GM21515 (cell line): Measurements from ENCODE around the gene GPR108.
"Not testable (repeated sequence)": the region's sequence is repeated elsewhere in the genome, so short reads cannot be mapped to it uniquely, and the experiment has no call there.

Experiments
- ATAC-seq: cut with Tn5 transposase; IDR thresholded peaks from one replicate; pipeline ENCODE4 v1.9.1; 2021; ENCODE audit not compliant: unreplicated experiment

Gene GPR108

DNA sequence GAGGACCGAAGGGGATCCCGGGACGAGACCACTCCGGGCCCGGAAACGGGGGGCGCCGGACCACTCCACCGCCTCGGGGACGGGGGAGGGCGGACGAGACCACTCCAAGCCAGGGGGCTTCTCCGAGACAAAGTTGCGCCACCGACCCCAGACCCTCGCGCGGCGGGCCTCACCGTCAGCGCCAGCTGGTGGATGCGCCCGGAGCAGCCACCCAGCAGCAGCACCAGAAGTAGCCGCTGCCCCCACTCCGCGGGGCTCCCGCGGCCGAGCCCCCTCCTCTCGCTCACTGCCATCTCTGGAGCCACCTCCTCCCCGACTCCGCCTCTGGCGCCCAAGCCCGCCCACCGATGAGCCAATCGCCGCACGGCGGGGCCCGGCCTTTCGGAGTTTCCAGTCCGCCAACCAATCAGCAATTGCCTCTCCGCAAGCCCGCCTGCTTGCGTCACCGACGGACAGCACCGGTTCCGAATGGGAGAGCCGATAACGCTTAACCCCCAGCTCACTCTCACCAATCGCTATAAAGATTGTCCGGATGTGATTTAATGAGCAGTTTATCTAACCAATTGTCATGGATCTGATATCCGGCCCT lies at the start of gene GPR108:
TSS of gene GPR108 (minus strand) at position 297 of the 589 bp plus-strand sequence. CDS start at position 293, 4 bp downstream.
- peak; percentile 58 for ATAC-seq

DNA sequence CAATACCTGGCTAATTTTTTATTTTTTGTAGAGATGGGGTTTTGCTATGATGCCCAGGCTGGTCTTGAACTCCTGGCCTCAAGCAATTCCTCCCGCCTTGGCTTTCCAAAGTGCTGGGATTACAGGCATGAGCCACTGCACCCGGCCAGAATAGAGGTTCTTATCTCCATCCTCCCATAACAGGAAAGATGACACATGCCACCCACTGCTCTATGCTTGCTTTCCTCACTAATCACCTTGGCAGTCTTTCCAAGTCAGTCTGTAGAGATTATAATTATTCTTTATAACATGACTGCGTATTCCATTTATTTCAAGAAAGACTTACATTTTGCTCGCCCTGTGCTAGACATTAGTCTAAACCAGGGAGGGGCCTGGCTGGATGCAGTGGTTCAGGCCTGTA lies 41.8 kb upstream of the GPR108 start:
- ATAC-seq: no peak

DNA sequence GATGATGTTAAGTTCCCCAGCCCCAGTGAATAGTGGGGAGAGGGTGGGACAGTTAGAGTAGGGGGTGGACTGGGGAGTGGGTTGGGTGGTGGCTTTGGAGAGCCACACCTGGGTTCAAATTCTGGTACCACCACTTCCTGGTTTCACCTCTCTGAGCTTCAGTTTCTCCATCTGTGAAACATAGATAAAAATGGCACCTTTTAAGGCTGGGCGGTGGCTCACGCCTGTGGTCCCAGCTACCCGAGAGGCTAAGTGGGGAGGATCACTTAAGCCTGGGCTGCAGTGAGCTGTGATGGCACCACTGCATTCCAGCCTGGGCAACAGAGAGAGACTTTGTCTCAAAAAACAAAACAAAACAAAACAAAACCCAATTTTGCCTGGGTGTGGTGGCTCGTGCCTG lies 41.0 kb upstream of the GPR108 start:
- ATAC-seq: no peak

DNA sequence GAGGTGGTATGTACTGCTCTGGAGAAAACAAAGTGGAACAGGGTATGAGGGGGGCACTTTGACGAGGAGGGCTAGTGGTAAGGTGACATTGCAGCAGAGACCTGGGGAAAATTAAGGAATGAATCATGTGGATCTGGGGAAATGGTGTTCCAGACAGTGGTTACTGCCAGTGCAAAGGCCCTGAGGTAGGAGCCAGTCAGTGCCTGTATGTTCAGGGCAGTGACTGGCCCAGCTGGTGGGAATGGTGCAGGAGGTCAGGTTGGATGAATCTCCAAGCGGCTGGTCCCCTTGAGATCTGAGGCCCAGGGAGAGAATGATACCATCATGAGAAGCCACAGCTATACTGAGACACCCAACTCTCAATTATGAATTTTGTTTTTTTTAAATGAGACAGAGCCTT lies 40.1 kb upstream of the GPR108 start:
- ATAC-seq: no peak

DNA sequence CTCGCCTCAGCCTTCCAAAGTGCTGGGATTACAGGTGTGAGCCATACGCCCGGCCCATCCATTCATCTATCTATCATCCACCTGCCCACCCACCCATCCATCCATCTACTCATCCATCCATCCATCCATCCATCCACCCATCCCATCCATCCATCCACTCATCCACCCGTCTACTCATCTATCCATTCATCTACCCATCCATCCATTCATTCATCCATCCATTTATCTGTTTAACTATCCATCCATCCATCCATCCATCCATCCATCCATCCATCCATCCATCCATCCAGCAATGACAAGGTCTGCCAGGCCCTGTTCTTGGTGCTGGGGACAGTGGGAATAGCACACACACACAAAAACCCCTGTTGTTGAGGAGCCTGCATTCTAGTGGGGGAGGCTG lies 39.6 kb upstream of the GPR108 start:
- no peak for ATAC-seq

DNA sequence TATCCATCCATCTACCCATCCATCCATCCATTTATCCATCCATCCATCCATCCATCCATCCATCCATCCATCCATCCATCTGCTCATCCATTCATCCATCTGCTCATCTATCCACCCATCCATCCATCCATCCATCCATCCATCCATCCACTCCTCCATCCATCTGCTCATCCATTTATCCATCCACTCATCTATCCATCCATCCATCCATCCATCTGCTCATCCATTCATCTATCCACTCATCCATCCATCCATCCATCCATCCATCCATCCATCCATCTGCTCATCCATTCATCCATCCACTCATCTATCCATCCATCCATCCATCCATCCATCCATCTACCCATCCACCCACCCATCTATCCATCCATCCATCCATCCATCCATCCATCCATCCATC lies 38.7 kb upstream of the GPR108 start:
- ATAC-seq: not testable (repeated sequence)

DNA sequence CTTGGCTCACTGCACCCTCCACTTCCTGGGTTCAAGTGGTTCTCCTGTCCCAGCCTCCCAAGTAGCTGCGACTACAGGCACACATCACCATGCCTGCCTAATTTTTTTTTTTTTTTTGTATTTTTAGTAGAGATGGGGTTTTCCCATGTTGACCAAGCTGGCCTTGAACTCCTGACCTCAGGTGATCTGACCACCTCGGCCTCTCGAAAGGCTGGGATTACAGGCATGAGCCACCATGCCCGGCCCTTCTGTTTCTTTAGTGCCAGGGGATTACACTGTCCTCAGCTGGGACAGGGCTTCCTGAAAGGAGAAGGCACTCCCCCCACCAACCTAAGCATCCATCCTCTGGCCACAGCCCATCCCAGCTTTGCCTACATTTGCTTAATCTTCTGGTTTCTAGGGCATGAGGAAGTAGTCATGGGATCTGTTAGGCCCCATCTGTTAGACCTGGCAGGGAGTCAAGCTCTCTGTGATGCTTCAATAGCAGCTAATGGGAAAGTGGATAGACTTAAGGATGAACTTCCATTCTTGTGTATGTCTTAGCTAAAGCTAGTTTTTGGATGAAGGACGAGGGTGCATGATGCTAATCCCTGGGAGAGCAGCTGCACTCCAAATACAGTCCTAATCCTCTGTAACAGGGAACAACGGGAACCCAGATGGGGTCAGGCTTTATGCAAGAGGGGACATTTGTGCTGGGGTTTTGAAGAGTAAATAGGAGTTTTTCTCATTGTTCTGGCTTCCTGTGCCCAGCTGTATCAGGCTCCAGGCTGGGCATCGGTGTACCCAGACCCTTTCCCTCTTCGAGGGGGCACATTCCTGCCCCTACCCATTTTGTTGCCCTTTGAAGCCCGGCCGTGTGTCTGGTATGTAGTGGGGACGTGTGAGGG lies 37.7 kb upstream of the GPR108 start:
- no peak for ATAC-seq

DNA sequence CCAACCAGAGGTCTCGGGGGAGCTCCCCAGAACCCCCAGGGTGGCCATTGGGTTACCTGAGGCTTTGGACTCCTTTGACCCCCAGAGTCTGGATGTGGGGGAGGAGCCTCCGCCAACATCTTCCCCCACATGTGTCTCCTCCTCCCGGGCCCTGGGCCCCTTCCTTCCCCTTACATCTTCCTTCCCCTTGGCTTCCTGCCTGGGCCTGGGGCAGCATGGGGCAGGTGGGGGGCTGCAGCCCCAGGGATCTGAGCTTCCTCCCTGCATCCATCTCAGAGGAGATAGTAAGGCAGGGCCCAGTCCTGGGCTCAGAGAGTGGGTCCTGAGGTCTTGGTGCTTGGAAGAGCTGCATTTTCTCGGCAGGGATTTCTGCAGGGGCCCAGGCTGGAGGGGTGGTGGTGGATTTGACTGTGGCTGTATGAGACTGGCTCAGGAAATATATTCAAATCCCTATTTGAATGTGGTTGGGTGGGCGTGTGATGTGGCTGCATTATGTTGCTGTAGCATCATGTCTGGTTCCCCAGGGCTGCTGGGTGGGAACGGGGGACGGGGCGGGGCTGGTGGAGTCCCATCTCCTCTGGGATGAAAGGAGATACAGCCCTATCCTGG lies 36.0 kb upstream of the GPR108 start:
- ATAC-seq: peak; percentile 38

DNA sequence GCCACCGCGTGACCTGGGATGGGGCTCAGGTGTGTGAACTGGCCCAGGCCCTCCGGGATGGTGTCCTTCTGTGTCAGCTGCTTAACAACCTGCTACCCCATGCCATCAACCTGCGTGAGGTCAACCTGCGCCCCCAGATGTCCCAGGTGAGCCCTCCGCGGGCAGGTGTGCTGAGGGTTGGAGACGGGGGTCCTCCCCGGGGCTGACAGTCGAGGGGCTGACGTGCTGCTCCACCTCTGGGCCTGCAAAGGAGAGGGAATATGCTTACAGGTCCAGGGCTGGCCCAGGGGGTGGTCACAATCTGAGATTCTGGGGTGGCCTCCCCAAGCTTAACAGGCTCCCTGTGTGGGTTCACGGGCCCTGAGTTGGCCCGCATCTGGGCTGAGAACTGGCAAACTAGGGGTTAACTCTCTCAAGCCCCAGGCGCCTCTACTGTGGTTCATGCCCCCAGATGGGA lies 35.5 kb upstream of the GPR108 start:
- no peak for ATAC-seq

DNA sequence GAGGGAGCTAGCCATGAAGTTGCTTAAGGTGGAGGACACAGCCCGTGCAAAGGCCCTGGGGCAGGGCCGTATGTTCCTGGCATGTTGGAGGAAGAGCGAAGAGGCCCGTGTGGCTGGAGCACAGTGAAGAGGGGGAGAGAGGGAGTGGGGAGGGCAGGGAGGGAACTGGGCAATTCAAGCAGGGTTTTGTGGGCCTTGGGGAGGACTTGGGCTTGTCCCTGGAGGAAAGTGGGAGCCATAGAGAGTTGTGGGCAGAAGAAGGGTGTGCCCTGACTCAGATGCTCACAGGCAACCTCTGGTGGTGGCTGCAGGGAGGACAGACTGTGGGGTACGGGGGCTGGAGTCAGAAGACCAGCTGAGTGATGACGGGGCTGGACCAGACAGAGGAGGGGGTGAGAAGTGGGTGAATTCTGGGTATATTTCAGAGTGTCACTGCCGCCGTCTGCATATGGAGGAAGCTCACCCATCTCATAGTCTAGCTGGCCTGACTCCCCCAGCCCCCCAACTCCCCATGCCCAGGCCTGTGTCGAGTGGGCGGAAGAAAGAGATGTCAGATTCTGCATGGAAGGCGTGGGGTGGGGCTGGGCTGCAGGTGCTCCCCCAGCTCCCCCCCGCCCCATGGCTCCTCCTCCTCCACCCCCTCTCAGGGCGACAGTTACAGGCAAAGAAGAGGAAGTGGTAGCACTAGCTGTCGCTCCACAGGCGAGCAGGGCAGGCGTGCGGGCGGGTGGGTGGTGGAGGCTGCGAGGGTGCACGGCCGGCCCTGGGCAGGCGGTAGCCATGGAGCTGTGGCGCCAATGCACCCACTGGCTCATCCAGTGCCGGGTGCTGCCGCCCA lies 34.9 kb upstream of the GPR108 start, which contains the start of gene VAV1:
TSS of gene VAV1 (plus strand) at position 681 of the 838 bp plus-strand sequence. CDS start at position 781, 100 bp downstream.
- no peak for ATAC-seq

DNA sequence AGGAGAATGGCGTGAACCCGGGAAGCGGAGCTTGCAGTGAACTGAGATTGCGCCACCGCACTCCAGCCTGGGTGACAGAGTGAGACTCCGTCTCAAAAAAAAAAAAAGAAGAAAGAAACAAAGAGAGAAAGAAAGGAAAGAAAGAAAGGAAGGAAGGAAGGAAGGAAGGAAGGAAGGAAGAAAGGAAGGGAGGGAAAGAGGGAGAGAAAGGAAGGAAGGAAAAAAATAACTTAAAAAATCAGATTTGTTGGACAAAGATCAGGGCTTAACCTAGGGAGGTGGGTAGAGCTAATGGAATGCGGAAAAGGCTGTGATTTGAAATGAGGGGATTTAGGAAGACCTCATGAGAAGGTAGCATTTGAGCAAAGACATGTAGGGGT lies 34.3 kb upstream of the GPR108 start:
- not testable (repeated sequence) for ATAC-seq

DNA sequence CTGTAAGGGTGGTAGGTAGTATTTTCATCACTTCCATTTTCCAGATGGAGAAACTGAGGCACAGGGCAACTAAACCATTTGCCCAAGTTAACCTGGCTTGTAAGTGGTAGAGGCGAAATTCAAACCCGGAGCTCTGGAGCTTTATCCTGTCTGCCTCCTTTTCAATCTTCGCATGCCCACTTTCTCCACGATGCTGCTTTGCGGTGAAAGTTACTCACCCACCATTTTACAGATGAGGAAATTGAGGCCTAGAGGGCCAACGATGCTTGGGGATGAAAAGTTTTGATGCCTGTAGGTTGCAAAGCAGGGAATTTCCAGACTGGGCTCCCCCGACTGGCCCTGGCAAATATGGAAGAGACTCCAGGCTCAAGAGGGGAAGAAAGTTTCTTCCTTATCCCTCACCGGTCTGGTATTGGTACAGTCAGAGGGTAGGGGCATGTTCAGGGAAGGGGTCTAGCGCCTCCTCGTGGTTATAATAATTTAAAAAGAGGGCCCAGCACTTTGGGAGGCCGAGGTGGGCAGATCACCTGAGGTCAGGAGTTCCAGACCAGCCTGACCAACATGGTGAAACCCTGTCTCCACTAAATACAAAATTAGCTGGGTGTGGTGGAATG lies 31.7 kb upstream of the GPR108 start:
- no peak for ATAC-seq

DNA sequence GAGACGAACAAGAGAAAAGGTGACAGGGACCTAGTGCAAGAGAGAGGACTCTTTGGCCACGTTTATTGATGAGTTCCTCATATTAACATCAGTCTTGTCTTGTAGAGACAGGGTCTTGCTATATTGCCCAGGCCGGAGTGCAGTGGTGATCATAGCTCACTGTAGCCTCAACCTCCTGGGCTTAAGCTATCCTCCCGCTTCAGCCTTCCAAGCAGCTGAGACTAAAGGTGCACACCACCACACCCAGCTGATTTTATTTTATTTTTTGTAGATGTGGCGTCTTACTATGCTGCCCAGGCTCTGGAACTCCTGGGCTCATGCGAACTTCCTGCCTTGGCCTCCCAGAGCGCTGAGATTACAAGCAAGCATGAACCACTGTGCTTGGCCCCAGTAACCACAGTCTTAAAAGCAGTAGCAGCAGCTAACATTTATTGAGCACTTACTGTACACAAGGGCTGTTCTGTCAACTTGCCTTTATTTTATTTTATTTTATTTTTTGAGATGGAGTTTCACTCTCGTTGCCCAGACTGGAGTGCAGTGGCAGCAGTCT lies 30.9 kb upstream of the GPR108 start:
- ATAC-seq: no peak

DNA sequence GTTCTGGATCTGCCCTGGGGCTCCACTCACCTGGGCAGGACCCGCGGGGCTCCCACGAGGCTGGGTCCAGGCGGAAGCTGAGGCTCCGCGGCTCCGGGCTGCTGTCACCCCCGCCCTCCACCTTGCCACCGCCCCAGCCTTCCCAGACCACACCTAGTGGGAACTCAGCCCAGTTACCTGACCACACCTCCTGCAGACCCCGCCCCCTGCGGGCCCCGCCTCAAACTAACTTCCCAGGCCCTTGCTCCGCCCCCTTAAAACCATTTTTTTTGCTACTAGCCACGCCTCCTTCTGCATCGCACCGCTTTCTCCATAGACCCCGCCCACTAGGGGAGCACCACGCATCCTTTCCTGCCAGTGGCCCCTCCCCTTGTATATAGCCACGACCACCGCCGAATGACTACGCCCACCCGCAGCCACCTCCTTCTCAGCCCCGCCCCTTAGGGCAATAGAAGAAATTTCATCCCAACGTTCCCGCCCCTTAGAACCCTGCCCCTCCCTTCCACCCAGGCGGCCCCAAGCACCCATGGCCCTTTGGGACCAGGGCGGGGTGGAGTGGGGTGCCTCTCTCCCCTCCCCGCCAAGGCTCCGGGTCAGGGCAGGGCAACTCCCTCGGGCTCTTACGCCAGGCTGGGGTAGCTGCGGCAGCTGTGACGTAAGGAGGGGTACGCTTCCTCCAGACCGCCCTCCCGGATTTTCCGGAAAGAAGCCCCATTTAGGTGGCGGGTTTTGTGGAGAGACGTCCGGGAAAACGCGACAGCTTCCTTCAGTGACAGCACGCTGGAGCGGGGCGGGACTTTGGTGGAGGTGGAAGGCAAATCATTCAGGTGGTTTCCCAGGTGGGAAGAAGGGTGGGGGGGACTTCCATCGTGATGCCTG lies 30.2 kb upstream of the GPR108 start, which contains the start of gene SH2D3A:
TSS of gene SH2D3A (minus strand) at position 79 of the 879 bp plus-strand sequence. CDS start 3,687 bp downstream, outside the sequence.
- ATAC-seq: peak; percentile 67

DNA sequence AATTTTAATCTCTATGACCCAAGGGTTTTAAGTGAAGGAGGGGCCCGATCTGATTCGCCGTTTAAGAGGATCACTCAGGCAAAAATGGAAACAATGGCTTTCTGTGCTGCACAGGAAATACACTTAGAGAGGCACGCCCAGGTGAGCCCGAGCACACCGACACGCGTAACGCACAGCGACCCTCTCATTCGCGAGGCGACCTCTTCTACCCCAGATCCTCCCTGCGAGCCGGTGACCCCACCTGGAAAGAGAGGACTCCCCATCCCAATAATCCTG lies 29.6 kb upstream of the GPR108 start:
- ATAC-seq: peak; percentile 33

DNA sequence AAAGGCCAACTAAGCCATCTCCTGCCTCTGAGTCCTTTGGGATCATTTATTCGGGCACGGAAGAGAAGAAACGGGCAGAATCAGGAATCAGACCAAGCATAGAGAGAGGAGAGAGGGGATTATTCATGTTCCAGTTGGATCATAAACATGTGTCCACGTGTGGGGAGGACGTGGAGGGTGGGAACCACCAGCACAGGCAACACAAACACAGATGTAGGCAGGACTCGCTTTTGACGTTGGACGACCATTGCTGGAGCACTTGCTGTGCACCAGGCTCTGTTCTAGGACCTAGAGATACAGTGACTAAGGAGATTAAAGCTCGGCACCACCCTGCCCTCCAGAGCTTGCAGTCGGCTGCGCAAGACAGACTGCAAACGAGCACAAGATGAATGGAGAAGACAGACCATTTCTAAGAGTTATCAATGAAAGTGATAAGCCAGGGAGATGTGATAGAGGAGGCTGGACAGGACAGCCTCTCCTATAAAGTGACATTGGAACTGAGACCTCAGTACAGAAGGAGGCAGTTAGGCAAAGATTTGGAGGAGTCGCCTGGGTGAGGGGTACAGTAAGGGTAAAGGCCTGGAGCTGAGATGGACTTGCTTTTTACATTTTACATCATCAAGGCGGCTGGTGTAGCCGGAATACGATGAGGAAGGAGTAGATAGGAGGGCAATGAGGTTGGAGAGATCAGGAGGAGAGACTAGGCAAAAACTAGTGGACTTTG lies 29.1 kb upstream of the GPR108 start:
- no peak for ATAC-seq

DNA sequence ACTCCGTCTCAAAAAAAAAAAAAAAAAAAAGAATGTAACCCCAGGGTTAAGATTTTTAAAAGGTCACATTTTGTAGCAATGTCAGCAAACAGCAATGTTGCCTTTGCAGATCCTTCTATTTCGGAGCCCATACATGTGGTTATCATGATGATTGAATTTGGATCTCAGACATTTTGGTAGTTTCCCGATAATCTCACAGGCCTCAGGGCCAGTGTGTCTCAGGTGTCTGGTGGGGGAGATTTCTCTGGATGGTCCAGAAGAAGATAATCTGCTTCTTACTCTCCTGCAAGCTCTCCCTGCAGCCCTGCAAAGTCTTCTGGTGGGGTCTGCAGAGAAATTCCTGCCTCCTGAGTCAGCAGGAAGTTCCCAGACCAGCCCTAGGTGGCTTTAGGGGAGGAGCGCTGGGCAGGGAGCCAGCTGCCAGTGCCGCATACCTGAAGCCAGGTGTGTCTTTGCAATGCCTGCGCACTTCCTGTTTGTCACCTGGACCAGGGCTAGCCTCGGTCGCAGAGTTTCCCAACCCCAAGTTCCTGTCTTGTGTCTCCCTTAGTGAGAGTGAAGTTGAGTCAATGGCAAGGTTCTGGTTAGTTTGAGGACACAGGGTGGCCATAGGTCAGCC lies 28.5 kb upstream of the GPR108 start:
- no peak for ATAC-seq

DNA sequence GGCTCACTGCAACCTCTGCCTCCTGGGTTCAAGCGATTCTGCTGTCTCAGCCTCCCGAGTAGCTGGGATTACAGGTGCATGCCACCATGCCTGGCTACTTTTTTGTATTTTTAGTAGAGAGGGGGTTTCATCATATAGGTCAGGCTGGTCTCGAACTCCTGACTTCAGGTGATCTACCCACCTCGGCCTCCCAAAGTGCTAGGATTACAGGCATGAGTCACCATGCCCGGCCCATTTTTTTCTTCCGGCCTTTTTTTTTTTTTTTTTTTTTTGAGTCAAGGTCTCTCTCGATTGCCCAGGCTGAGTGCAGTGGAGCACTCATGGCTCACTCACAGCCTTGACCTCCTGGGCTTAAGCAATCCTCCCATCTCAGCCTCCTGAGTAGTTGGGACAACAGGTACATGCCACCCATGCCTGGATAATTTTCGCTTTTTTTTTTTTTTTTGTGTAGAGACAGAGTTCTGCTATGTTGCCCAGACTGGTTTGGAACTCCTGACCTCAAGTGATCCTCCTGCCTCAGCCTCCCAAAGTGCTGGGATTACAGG lies 24.9 kb upstream of the GPR108 start:
- ATAC-seq: not testable (repeated sequence)
